Spleen (tissue), 11 donors: Measurements from ENCODE around the gene ZNF500. TPM values are rescaled to one million over a fixed set of nuclear protein-coding genes. Genes with fewer than 3 reads are reported as not detected.
A peak's percentile ranks its signal among the peaks of the same experiment; 100 is the strongest.

Experiments used
- DNase-seq: peaks from one replicate; pipeline ENCODE4 v3.0.0-alpha.2; 2020
- H3K27ac ChIP-seq, 8 donors: fragments of 200-600 bp; sonication (generic) in 7 of 8; 1 replicate in 4 of 8; 2 replicates in 4 of 8; pipeline versions ENCODE4 v1.5.0 to v1.8.0; 2016 to 2021; ENCODE audit warnings: inconsistent platforms in 4 of 8, mild to moderate bottlenecking in 4 of 8, moderate library complexity in 1 of 8
- H3K27me3 ChIP-seq, 7 donors: fragments of 200-600 bp; sonication (generic) in 6 of 7; replicated peaks in 1 of 7; 1 replicate in 4 of 7; 2 replicates in 3 of 7; pipeline versions ENCODE4 v1.5.0 to v1.8.0; 2016 to 2021; ENCODE audit warnings: inconsistent platforms in 3 of 7, mild to moderate bottlenecking in 1 of 7
- H3K36me3 ChIP-seq, 6 donors: fragments of 200-600 bp; sonication (generic) in 5 of 6; 1 replicate in 4 of 6; 2 replicates in 2 of 6; pipeline versions ENCODE4 v1.5.0 to v1.8.0; 2016 to 2021; ENCODE audit warnings: inconsistent platforms in 2 of 6
- H3K4me1 ChIP-seq, 6 donors: fragments of 200-600 bp; sonication (generic) in 5 of 6; 1 replicate in 3 of 6; 2 replicates in 3 of 6; pipeline versions ENCODE4 v1.5.0 to v1.8.0; 2016 to 2021; ENCODE audit warnings: inconsistent platforms in 3 of 6
- H3K4me3 ChIP-seq, 8 donors: fragments of 200-600 bp; sonication (generic) in 7 of 8; 1 replicate in 4 of 8; 2 replicates in 4 of 8; pipeline versions ENCODE4 v1.5.0 to v1.8.0; 2016 to 2021; ENCODE audit warnings: inconsistent platforms in 4 of 8, mild to moderate bottlenecking in 4 of 8, moderate library complexity in 2 of 8
- H3K9me3 ChIP-seq, 8 donors: fragments of 200-600 bp; sonication (generic) in 7 of 8; 1 replicate in 4 of 8; 2 replicates in 4 of 8; pipeline versions ENCODE4 v1.5.0 to v1.8.0; 2016 to 2021; ENCODE audit warnings: inconsistent platforms in 4 of 8
- POLR2A ChIP-seq, 3 donors: fragments of 450-650 bp; IDR thresholded peaks; one replicate each; pipeline ENCODE4 v1.5.1; 2017; ENCODE audit warnings: antibody characterized with exemption in 3 of 3, mild to moderate bottlenecking in 1 of 3
- POLR2AphosphoS5 ChIP-seq, 3 donors: sonication (generic); formaldehyde crosslinking; IDR thresholded peaks; one replicate each; pipeline ENCODE4 v1.5.1; 2017; ENCODE audit warnings: antibody characterized with exemption in 3 of 3
- WGBS, 5 donors: extraction: QIAGEN DNeasy Blood & Tissue Kit in 3 of 5; methylation state at CpG; one replicate each; pipeline versions ENCODE4 v1.1.5 to v1.1.7; 2013 to 2018; 5-methylcytosine and 5-hydroxymethylcytosine counted together
- intact Hi-C: fragments of 100-400 bp; cut with DNase I; formaldehyde crosslinking; loops from one replicate; pipeline ENCODE4 v1.15.0; 2023; ENCODE audit warnings: low total_unique reads
- polyA plus RNA-seq, 3 donors: library from polyadenylated mRNA; stranded (reverse); fragments of 200-250 nt; gene quantifications; one replicate each; pipeline ENCODE4 v1.2.1, GENCODE V29; 2013
- total RNA-seq, 7 donors: library from RNA; depleted of rRNA in 3 of 7; stranded (reverse); fragments of >200 nt in 3 of 7; fragmentation: NEBNext Ultra II Directional in 4 of 7; extraction: Animal tissue kit (Norgen Biotek cat#: 25700) in 4 of 7; gene quantifications; one replicate each; pipeline versions ENCODE4 v1.1.0 to v1.2.1, GENCODE V29; 2016 to 2021
- TF ChIP-seq, protein P1 (sequence below), 11 experiments: fragments of 200-600 bp in 7 of 11; fragments of 450-650 bp in 4 of 11; sonication (generic) in 4 of 11; IDR thresholded peaks in 8 of 11; conservative IDR thresholded peaks in 3 of 11; 1 replicate in 7 of 11; 2 replicates in 4 of 11; pipeline versions ENCODE4 v1.4.0 to v1.8.0; 2016 to 2021; ENCODE audit warnings: antibody characterized with exemption in 11 of 11, inconsistent platforms in 4 of 11, mild to moderate bottlenecking in 1 of 11
- donor health status: healthy with polysubstance abuse.
- donor health status: DM: no; HTN: no; CAD: no; lungs with moderate emphysema.
- donor health status: DM: no; HTN: no; CAD: no.
- donor health status: Bipolar disorder and iron deficiency.
- donor health status: healthy.
- donor health status: DM: no; HTN: no; CAD: no.
- donor health status: DM: yes; HTN: yes; CAD: no.

Gene ZNF500
- total and polyA plus RNA-seq, 10 donors, result 2.5 to 32.3 (median 19.0) TPM

DNA sequence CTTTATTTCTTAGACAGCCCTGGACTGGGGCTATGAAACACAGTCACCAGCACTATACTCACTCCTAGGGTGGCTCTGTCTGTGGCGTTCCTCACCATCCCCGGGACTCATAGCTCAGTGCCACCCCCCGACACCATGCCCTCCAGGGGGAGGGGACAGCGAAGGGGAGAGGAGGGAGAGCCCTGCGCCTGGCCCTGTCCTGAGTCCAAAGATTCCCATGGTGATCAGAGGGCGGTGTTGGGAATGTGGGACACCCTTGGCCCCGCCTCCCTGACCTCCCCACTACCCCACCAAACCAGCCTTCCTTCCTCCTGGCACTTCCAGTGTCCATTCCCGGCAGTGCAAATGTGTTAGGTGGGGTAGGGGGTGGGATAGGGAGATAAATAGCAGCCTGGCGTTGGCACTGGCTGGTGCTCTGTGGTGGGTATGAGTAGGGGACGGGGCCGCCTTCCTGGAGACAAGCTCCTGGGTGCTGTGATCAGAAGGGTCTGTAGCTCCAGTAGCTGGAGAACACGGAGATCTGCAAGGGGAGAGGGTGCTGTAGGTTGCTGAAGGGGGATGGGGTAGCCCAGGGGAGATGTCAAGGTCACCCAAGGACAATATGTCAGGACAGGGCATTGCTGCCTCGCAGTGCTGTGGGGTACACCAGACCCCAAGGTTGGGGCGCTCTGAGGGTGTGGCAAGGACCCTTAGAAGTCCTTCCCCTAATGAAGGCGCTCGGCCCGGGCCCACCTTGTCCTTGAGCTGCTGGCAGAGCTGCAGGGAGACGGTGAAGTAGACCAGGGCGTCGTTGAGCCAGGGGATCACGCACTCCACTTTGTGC is 30.2 kb upstream of the ZNF500 start:
- 80 to 90% (median 87%) methylated on average over 13 to 21 of the region's 21 CpGs for WGBS, 5 donors
- TF ChIP-seq, protein P1, sequence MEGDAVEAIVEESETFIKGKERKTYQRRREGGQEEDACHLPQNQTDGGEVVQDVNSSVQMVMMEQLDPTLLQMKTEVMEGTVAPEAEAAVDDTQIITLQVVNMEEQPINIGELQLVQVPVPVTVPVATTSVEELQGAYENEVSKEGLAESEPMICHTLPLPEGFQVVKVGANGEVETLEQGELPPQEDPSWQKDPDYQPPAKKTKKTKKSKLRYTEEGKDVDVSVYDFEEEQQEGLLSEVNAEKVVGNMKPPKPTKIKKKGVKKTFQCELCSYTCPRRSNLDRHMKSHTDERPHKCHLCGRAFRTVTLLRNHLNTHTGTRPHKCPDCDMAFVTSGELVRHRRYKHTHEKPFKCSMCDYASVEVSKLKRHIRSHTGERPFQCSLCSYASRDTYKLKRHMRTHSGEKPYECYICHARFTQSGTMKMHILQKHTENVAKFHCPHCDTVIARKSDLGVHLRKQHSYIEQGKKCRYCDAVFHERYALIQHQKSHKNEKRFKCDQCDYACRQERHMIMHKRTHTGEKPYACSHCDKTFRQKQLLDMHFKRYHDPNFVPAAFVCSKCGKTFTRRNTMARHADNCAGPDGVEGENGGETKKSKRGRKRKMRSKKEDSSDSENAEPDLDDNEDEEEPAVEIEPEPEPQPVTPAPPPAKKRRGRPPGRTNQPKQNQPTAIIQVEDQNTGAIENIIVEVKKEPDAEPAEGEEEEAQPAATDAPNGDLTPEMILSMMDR (IDR thresholded peaks at IDR 0.05 in 8 of 11, conservative IDR thresholded peaks at IDR 0.05 in 3 of 11), result no peak
- no peak for TF ChIP-seq POLR2AphosphoS5 (IDR thresholded peaks at IDR 0.05)
- no peak for TF ChIP-seq POLR2A (IDR thresholded peaks at IDR 0.05)
- H3K27ac ChIP-seq, result no peak overlapping the region
- peaks cover 15 to 24% (median 23%) of the 10 kb centered on the region in 6 donors for H3K4me1 ChIP-seq
- H3K4me3 ChIP-seq, result no peak overlapping the region
- no peak for DNase-seq
- no peaks in the 10 kb centered on the region for H3K27me3 ChIP-seq
- no peaks in the 10 kb centered on the region for H3K9me3 ChIP-seq
- intact Hi-C loops, result no loop called here
- H3K36me3 ChIP-seq, result peaks cover 0 to 56% (median 16%) of the 10 kb centered on the region in 6 donors

DNA sequence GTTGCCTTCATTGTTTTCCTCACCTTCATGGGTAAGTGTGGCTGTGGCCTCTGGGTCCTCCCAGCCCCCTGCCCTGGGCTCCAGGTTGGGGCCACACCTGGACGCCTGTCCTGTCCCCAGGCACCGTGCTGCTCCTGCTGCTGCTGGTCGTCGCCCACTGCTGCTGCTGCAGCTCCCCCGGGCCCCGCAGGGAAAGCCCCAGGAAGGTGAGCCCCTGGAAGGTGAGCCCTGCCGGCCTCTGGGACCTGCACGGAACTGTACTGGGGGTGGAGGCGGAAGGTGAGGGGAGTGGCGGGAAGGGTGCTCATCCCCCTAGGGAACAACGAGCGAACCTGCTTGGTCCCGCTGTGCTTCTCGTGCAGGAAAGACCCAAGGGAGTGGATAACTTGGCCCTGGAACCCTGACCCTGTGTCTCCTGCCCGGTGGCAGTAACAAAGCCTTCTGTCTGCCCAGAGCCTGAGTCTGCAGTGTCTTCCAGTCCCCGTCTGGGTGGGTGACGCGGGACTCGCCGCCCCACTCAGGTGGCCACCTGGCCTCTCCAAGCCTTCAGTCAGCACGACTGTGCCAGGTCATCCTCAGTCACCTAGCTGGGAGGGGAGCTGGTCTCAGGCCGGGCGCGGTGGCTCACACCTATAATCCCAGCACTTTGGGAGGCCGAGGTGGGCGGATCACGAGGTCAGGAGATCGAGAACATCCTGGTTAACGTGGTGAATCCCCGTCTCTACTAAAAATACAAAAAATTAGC is 29.0 kb upstream of the ZNF500 start:
- intact Hi-C loops, result no loop called here
- Histone ChIP-seq H3K4me1 (peaks cover 5 to 13% (median 12%) of the 10 kb centered on the region in 6 donors), H3K9me3 (no peaks in the 10 kb centered on the region), H3K4me3 (no peak overlapping the region), H3K27ac (no peak overlapping the region), H3K36me3 (peaks cover 0 to 56% (median 16%) of the 10 kb centered on the region in 6 donors), H3K27me3 (no peaks in the 10 kb centered on the region)
- no peak for DNase-seq
- TF ChIP-seq, protein P1 (IDR thresholded peaks at IDR 0.05 in 8 of 11, conservative IDR thresholded peaks at IDR 0.05 in 3 of 11), result no peak
- TF ChIP-seq POLR2A (IDR thresholded peaks at IDR 0.05) (no peak), POLR2AphosphoS5 (IDR thresholded peaks at IDR 0.05) (no peak)
- WGBS, 5 donors, result 87 to 93% (median 90%) methylated on average over 25 to 30 of the region's 30 CpGs

DNA sequence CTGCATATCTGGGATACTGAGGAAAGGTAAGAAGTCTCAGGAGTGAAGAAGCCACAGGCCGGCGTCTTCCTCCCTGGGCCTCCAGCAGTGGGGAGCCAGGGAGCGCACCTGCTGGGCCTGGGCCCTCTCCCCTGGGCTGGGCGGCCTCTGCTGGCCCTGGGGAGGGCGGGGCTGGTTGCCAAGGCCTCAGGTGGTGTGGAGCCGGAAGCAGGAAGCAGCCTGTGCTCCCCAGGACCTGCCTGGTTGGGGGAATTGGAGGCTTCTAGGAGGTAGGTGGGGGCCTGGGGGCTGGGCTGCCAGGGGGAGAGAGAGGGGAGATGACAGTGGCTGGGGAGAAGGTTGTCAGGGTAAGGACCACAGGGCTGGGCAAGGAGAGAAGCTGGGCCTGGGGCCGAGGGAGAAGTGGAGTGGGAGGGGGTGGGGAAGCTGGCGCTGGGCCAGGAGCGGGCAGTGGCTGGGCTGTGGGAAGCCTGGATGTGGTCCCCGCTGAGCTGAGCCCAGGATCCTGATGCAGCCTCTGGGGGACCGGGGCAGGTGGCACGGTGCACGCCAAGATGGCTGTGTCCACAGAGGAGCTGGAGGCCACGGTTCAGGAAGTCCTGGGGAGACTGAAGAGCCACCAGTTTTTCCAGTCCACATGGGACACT is 28.3 kb upstream of the ZNF500 start, which contains the start of gene SMIM22:
TSS of gene SMIM22 (plus strand) at position 189 of the 647 bp plus-strand sequence. CDS start at position 555, 366 bp downstream.
- 77 to 88% (median 86%) methylated on average over 9 to 14 of the region's 14 CpGs for WGBS, 5 donors
- H3K27me3 ChIP-seq, result no peaks in the 10 kb centered on the region
- no peak within 1 kb of the TSS for H3K4me3 ChIP-seq
- no peak within 1 kb of the TSS for H3K27ac ChIP-seq
- TF ChIP-seq POLR2AphosphoS5 (IDR thresholded peaks at IDR 0.05) (peak in 1 of 3 donors; percentile 31), POLR2A (IDR thresholded peaks at IDR 0.05) (no peak)
- TF ChIP-seq, protein P1 (IDR thresholded peaks at IDR 0.05 in 8 of 11, conservative IDR thresholded peaks at IDR 0.05 in 3 of 11), result no peak
- intact Hi-C loops, result no loop called here
- no peaks in the 10 kb centered on the region for H3K9me3 ChIP-seq
- H3K4me1 ChIP-seq, result peaks cover 0 to 7% (median 5%) of the 10 kb centered on the region in 6 donors
- no peak for DNase-seq
- H3K36me3 ChIP-seq, result peaks cover 0 to 56% (median 16%) of the 10 kb centered on the region in 6 donors
